Astrocyte (in vitro differentiated cells and primary cell): ENCODE results near the gene ARL15.

ENCODE experiments used
- EZH2 ChIP-seq: IDR thresholded peaks from 2 replicates; pipeline ENCODE4 v1.6.1; 2012; ENCODE audit warnings: mild to moderate bottlenecking, low read length, inconsistent platforms; ENCODE audit not compliant: insufficient read depth
- TF ChIP-seq, protein P1 (sequence below): IDR thresholded peaks from 2 replicates; pipeline ENCODE4 v1.5.1; 2011; ENCODE audit warnings: low read depth, mild to moderate bottlenecking, inconsistent platforms, low read length, moderate library complexity; ENCODE audit not compliant: insufficient read depth

DNA sequence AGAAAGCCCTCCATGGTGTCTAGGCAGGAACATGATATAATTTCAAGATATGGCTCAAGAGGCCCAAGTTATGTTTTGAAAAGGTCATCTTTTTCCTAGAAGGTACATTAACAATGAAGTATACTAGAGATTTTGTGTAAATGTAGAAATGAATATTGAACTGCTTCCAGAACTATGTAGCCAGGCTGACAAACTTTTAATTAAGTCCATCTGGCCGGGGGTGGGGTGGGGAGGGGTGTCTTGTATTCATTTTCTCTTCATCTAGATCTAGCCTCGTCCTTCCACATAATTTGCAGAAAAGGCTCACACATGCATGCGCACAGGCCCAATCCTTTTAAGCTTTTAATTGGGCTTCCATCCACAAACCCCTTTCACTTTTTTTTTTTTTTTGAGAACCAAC is 323.3 kb downstream of the ARL15 start:
- TF ChIP-seq, protein P1, sequence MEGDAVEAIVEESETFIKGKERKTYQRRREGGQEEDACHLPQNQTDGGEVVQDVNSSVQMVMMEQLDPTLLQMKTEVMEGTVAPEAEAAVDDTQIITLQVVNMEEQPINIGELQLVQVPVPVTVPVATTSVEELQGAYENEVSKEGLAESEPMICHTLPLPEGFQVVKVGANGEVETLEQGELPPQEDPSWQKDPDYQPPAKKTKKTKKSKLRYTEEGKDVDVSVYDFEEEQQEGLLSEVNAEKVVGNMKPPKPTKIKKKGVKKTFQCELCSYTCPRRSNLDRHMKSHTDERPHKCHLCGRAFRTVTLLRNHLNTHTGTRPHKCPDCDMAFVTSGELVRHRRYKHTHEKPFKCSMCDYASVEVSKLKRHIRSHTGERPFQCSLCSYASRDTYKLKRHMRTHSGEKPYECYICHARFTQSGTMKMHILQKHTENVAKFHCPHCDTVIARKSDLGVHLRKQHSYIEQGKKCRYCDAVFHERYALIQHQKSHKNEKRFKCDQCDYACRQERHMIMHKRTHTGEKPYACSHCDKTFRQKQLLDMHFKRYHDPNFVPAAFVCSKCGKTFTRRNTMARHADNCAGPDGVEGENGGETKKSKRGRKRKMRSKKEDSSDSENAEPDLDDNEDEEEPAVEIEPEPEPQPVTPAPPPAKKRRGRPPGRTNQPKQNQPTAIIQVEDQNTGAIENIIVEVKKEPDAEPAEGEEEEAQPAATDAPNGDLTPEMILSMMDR = no peak
- TF ChIP-seq EZH2 = no peak
